G401 (cell line): ENCODE results near the gene ITGAV. TPM values are rescaled to one million over a fixed set of nuclear protein-coding genes. Genes with fewer than 3 reads are reported as not detected.

Source experiments
- total RNA-seq: library from RNA; depleted of rRNA; stranded (reverse); fragments of >200 nt; shearing (Covaris generic); gene quantifications from 2 replicates; pipeline ENCODE4 v1.2.3, GENCODE V29; 2014; rRNA removed

Gene ITGAV
- total RNA-seq, 1 experiment from 2014 or later = 172 TPM

Other genes with a start within 250 kb of the ITGAV start
- 114 and 136 TPM in 2 replicates for gene ZC3H15, start 103.8 kb upstream of the ITGAV start, total RNA-seq
- 23.9 and 32.4 TPM in 2 replicates for gene FAM171B, start 104.0 kb downstream of the ITGAV start, total RNA-seq